ENCODE data around the gene APOBEC3A. TPM values are rescaled to one million over a fixed set of nuclear protein-coding genes. Genes with fewer than 3 reads are reported as not detected.
"Not testable (repeated sequence)": the region's sequence is repeated elsewhere in the genome, so short reads cannot be mapped to it uniquely, and the experiment has no call there.

Gene APOBEC3A
- polyA plus RNA-seq, 2 donors, result 2.5 to 5.6 TPM

- Histone ChIP-seq H3K9me3 (ENCODE audit: control insufficient read depth in 2 of 2, insufficient read depth in 1 of 2, low read depth in 1 of 2, low read length in 1 of 2) (no peaks in the 10 kb centered on the region), H3K36me3 (ENCODE audit: control insufficient read depth in 2 of 2, insufficient read depth in 2 of 2, low read length in 1 of 2) (no peaks in the 10 kb centered on the region), H3K4me3 (ENCODE audit: low read depth in 1 of 2, low read length in 2 of 2) (no peak overlapping the region), H3K4me1 (ENCODE audit: control insufficient read depth in 2 of 2, insufficient read depth in 2 of 2, low read length in 1 of 2) (peaks cover 6 to 9% of the 10 kb centered on the region in 2 donors), H3K27ac (ENCODE audit: low read depth in 2 of 2, low read length in 1 of 2) (no peak overlapping the region), H3K27me3 (ENCODE audit: control insufficient read depth in 1 of 2, insufficient read depth in 2 of 2, low read length in 2 of 2) (no peaks in the 10 kb centered on the region)
- 93 to 95% methylated on average over 3 of the region's 3 CpGs for WGBS, 2 donors
Measured at GRCh38 chr22:38955926-38956325, 1.5 kb upstream of the APOBEC3A start.

- Histone ChIP-seq H3K4me1 (ENCODE audit: control insufficient read depth in 2 of 2, insufficient read depth in 2 of 2, low read length in 1 of 2) (peaks cover 6 to 9% of the 10 kb centered on the region in 2 donors), H3K36me3 (ENCODE audit: control insufficient read depth in 2 of 2, insufficient read depth in 2 of 2, low read length in 1 of 2) (no peaks in the 10 kb centered on the region), H3K4me3 (ENCODE audit: low read depth in 1 of 2, low read length in 2 of 2) (no peak overlapping the region), H3K27me3 (ENCODE audit: control insufficient read depth in 1 of 2, insufficient read depth in 2 of 2, low read length in 2 of 2) (no peaks in the 10 kb centered on the region), H3K9me3 (ENCODE audit: control insufficient read depth in 2 of 2, insufficient read depth in 1 of 2, low read depth in 1 of 2, low read length in 1 of 2) (no peaks in the 10 kb centered on the region), H3K27ac (ENCODE audit: low read depth in 2 of 2, low read length in 1 of 2) (no peak overlapping the region)
- 89 to 92% methylated on average over 5 of the region's 5 CpGs for WGBS, 2 donors
Measured at GRCh38 chr22:38956551-38956950, 858 bp upstream of the APOBEC3A start.

- WGBS, 2 donors, result 80 to 87% methylated on average over 6 of the region's 6 CpGs
Measured at GRCh38 chr22:38957808-38958650, 620 bp downstream of the APOBEC3A start.

GRCh38 chr22:38958651-38958943, 1.2 kb downstream of the APOBEC3A start:
- not testable (repeated sequence) for H3K27ac ChIP-seq (ENCODE audit: low read depth in 2 of 2, low read length in 1 of 2); H3K27me3 ChIP-seq (ENCODE audit: control insufficient read depth in 1 of 2, insufficient read depth in 2 of 2, low read length in 2 of 2); H3K9me3 ChIP-seq (ENCODE audit: control insufficient read depth in 2 of 2, insufficient read depth in 1 of 2, low read depth in 1 of 2, low read length in 1 of 2); H3K4me3 ChIP-seq (ENCODE audit: low read depth in 1 of 2, low read length in 2 of 2); H3K4me1 ChIP-seq (ENCODE audit: control insufficient read depth in 2 of 2, insufficient read depth in 2 of 2, low read length in 1 of 2); H3K36me3 ChIP-seq (ENCODE audit: control insufficient read depth in 2 of 2, insufficient read depth in 2 of 2, low read length in 1 of 2)

More at GRCh38 chr22:38957808-38958650, 620 bp downstream of the APOBEC3A start:
- Histone ChIP-seq H3K27me3 (ENCODE audit: control insufficient read depth in 1 of 2, insufficient read depth in 2 of 2, low read length in 2 of 2) (no peaks in the 10 kb centered on the region), H3K36me3 (ENCODE audit: control insufficient read depth in 2 of 2, insufficient read depth in 2 of 2, low read length in 1 of 2) (no peaks in the 10 kb centered on the region), H3K9me3 (ENCODE audit: control insufficient read depth in 2 of 2, insufficient read depth in 1 of 2, low read depth in 1 of 2, low read length in 1 of 2) (no peaks in the 10 kb centered on the region), H3K27ac (ENCODE audit: low read depth in 2 of 2, low read length in 1 of 2) (peak overlapping the region in 1 of 2 donors; percentile 44), H3K4me1 (ENCODE audit: control insufficient read depth in 2 of 2, insufficient read depth in 2 of 2, low read length in 1 of 2) (peaks cover 6 to 9% of the 10 kb centered on the region in 2 donors), H3K4me3 (ENCODE audit: low read depth in 1 of 2, low read length in 2 of 2) (no peak overlapping the region)

GRCh38 chr22:38959590-38959989, 2.2 kb downstream of the APOBEC3A start:
- WGBS, 2 donors, result 78 to 84% methylated on average over 8 of the region's 8 CpGs
- Histone ChIP-seq H3K9me3 (ENCODE audit: control insufficient read depth in 2 of 2, insufficient read depth in 1 of 2, low read depth in 1 of 2, low read length in 1 of 2) (no peaks in the 10 kb centered on the region), H3K36me3 (ENCODE audit: control insufficient read depth in 2 of 2, insufficient read depth in 2 of 2, low read length in 1 of 2) (no peaks in the 10 kb centered on the region), H3K27me3 (ENCODE audit: control insufficient read depth in 1 of 2, insufficient read depth in 2 of 2, low read length in 2 of 2) (no peaks in the 10 kb centered on the region), H3K27ac (ENCODE audit: low read depth in 2 of 2, low read length in 1 of 2) (no peak overlapping the region), H3K4me3 (ENCODE audit: low read depth in 1 of 2, low read length in 2 of 2) (no peak overlapping the region), H3K4me1 (ENCODE audit: control insufficient read depth in 2 of 2, insufficient read depth in 2 of 2, low read length in 1 of 2) (peaks cover 4 to 8% of the 10 kb centered on the region in 2 donors)

GRCh38 chr22:38960673-38961072, 3.3 kb downstream of the APOBEC3A start:
- WGBS, 2 donors, result 87% methylated on average over 4 of the region's 4 CpGs
- H3K36me3 ChIP-seq (ENCODE audit: control insufficient read depth in 2 of 2, insufficient read depth in 2 of 2, low read length in 1 of 2); H3K27me3 ChIP-seq (ENCODE audit: control insufficient read depth in 1 of 2, insufficient read depth in 2 of 2, low read length in 2 of 2); H3K9me3 ChIP-seq (ENCODE audit: control insufficient read depth in 2 of 2, insufficient read depth in 1 of 2, low read depth in 1 of 2, low read length in 1 of 2); H3K27ac ChIP-seq (ENCODE audit: low read depth in 2 of 2, low read length in 1 of 2); H3K4me1 ChIP-seq (ENCODE audit: control insufficient read depth in 2 of 2, insufficient read depth in 2 of 2, low read length in 1 of 2); H3K4me3 ChIP-seq (ENCODE audit: low read depth in 1 of 2, low read length in 2 of 2): not testable (repeated sequence)

GRCh38 chr22:38963291-38963738, 5.9 kb downstream of the APOBEC3A start:
- not testable (repeated sequence) for H3K4me3 ChIP-seq (ENCODE audit: low read depth in 1 of 2, low read length in 2 of 2); H3K27ac ChIP-seq (ENCODE audit: low read depth in 2 of 2, low read length in 1 of 2)
- WGBS, 2 donors, result 37 to 39% methylated on average over 10 to 11 of the region's 11 CpGs

GRCh38 chr22:38963872-38964271, 6.5 kb downstream of the APOBEC3A start:
- Histone ChIP-seq H3K27ac (ENCODE audit: low read depth in 2 of 2, low read length in 1 of 2) (no peak overlapping the region), H3K36me3 (ENCODE audit: control insufficient read depth in 2 of 2, insufficient read depth in 2 of 2, low read length in 1 of 2) (no peaks in the 10 kb centered on the region), H3K4me1 (ENCODE audit: control insufficient read depth in 2 of 2, insufficient read depth in 2 of 2, low read length in 1 of 2) (peaks cover 0 to 4% of the 10 kb centered on the region in 2 donors), H3K4me3 (ENCODE audit: low read depth in 1 of 2, low read length in 2 of 2) (no peak overlapping the region), H3K9me3 (ENCODE audit: control insufficient read depth in 2 of 2, insufficient read depth in 1 of 2, low read depth in 1 of 2, low read length in 1 of 2) (no peaks in the 10 kb centered on the region), H3K27me3 (ENCODE audit: control insufficient read depth in 1 of 2, insufficient read depth in 2 of 2, low read length in 2 of 2) (no peaks in the 10 kb centered on the region)
- WGBS, 2 donors, result 23 to 47% methylated on average over 9 of the region's 9 CpGs

More at GRCh38 chr22:38963291-38963738, 5.9 kb downstream of the APOBEC3A start:
- H3K27me3 ChIP-seq (ENCODE audit: control insufficient read depth in 1 of 2, insufficient read depth in 2 of 2, low read length in 2 of 2); H3K9me3 ChIP-seq (ENCODE audit: control insufficient read depth in 2 of 2, insufficient read depth in 1 of 2, low read depth in 1 of 2, low read length in 1 of 2); H3K36me3 ChIP-seq (ENCODE audit: control insufficient read depth in 2 of 2, insufficient read depth in 2 of 2, low read length in 1 of 2); H3K4me1 ChIP-seq (ENCODE audit: control insufficient read depth in 2 of 2, insufficient read depth in 2 of 2, low read length in 1 of 2): not testable (repeated sequence)

- Histone ChIP-seq H3K36me3 (ENCODE audit: control insufficient read depth in 2 of 2, insufficient read depth in 2 of 2, low read length in 1 of 2) (no peaks in the 10 kb centered on the region), H3K27me3 (ENCODE audit: control insufficient read depth in 1 of 2, insufficient read depth in 2 of 2, low read length in 2 of 2) (no peaks in the 10 kb centered on the region), H3K9me3 (ENCODE audit: control insufficient read depth in 2 of 2, insufficient read depth in 1 of 2, low read depth in 1 of 2, low read length in 1 of 2) (no peaks in the 10 kb centered on the region), H3K4me3 (ENCODE audit: low read depth in 1 of 2, low read length in 2 of 2) (no peak overlapping the region), H3K4me1 (ENCODE audit: control insufficient read depth in 2 of 2, insufficient read depth in 2 of 2, low read length in 1 of 2) (peaks cover 0 to 4% of the 10 kb centered on the region in 2 donors), H3K27ac (ENCODE audit: low read depth in 2 of 2, low read length in 1 of 2) (no peak overlapping the region)
- 80 to 82% methylated on average over 7 of the region's 7 CpGs for WGBS, 2 donors
Measured at GRCh38 chr22:38964306-38964705, 6.9 kb downstream of the APOBEC3A start.

GRCh38 chr22:38964989-38965388, 7.6 kb downstream of the APOBEC3A start:
- no peaks in the 10 kb centered on the region for H3K36me3 ChIP-seq (ENCODE audit: control insufficient read depth in 2 of 2, insufficient read depth in 2 of 2, low read length in 1 of 2)
- H3K27me3 ChIP-seq (ENCODE audit: control insufficient read depth in 1 of 2, insufficient read depth in 2 of 2, low read length in 2 of 2), result no peaks in the 10 kb centered on the region
- H3K4me3 ChIP-seq (ENCODE audit: low read depth in 1 of 2, low read length in 2 of 2), result no peak overlapping the region
- H3K4me1 ChIP-seq (ENCODE audit: control insufficient read depth in 2 of 2, insufficient read depth in 2 of 2, low read length in 1 of 2), result peaks cover 0 to 4% of the 10 kb centered on the region in 2 donors
- WGBS, 2 donors, result 73 to 81% methylated on average over 4 of the region's 4 CpGs
- no peaks in the 10 kb centered on the region for H3K9me3 ChIP-seq (ENCODE audit: control insufficient read depth in 2 of 2, insufficient read depth in 1 of 2, low read depth in 1 of 2, low read length in 1 of 2)
- H3K27ac ChIP-seq (ENCODE audit: low read depth in 2 of 2, low read length in 1 of 2), result no peak overlapping the region
